Neural progenitor cell (in vitro differentiated cells): Measurements from ENCODE around the gene YBX2. TPM values are rescaled to one million over a fixed set of nuclear protein-coding genes. Genes with fewer than 3 reads are reported as not detected.
A peak's percentile ranks its signal among the peaks of the same experiment; 100 is the strongest.

Experiments used
- DNase-seq: peaks from one replicate; pipeline ENCODE4 v3.0.0-alpha.2; 2016; ENCODE audit warnings: low spot score
- H2AFZ ChIP-seq: fragments of 200-600 bp; sonication (generic); replicated peaks from 2 replicates; pipeline ENCODE4 v1.6.1; 2016; ENCODE audit warnings: antibody characterized with exemption
- H3F3A ChIP-seq: fragments of 200-600 bp; sonication (generic); 2 replicates; pipeline ENCODE4 v1.6.1; 2016; ENCODE audit warnings: antibody characterized with exemption, low read depth
- H3K27ac ChIP-seq: fragments of 200-600 bp; sonication (generic); 2 replicates; pipeline ENCODE4 v1.5.1; 2016; ENCODE audit warnings: mild to moderate bottlenecking
- H3K27me3 ChIP-seq: fragments of 200-600 bp; sonication (generic); 2 replicates; pipeline ENCODE4 v1.6.1; 2016; ENCODE audit warnings: mild to moderate bottlenecking, moderate library complexity
- H3K36me3 ChIP-seq: fragments of 200-600 bp; sonication (generic); 2 replicates; pipeline ENCODE4 v1.5.1; 2016
- H3K4me1 ChIP-seq: fragments of 200-600 bp; sonication (generic); 2 replicates; pipeline ENCODE4 v1.6.1; 2016; ENCODE audit warnings: mixed run types
- H3K4me2 ChIP-seq: fragments of 200-600 bp; sonication (generic); 2 replicates; pipeline ENCODE4 v1.6.1; 2016
- H3K4me3 ChIP-seq: fragments of 200-600 bp; sonication (generic); 2 replicates; pipeline ENCODE4 v1.5.1; 2016
- H3K79me2 ChIP-seq: fragments of 200-600 bp; sonication (generic); 2 replicates; pipeline ENCODE4 v1.6.1; 2016; ENCODE audit warnings: low read depth
- H3K9ac ChIP-seq: fragments of 200-600 bp; sonication (generic); 2 replicates; pipeline ENCODE4 v1.6.1; 2016
- H3K9me3 ChIP-seq: fragments of 200-600 bp; sonication (generic); 2 replicates; pipeline ENCODE4 v1.5.1; 2016; ENCODE audit warnings: low read depth
- H4K20me1 ChIP-seq: fragments of 200-600 bp; sonication (generic); 2 replicates; pipeline ENCODE4 v1.6.1; 2016; ENCODE audit warnings: low read depth
- H3K27ac Mint-ChIP-seq: 3 replicates; pipeline ENCODE4 v1.8.0; 2021; ENCODE audit warnings: mixed read lengths
- H3K27me3 Mint-ChIP-seq: 2 replicates; pipeline ENCODE4 v1.8.0; 2022; ENCODE audit warnings: low read depth, mild to moderate bottlenecking, inconsistent platforms, moderate library complexity, mixed read lengths; ENCODE audit not compliant: insufficient read depth
- H3K36me3 Mint-ChIP-seq: 3 replicates; pipeline ENCODE4 v1.8.0; 2021; ENCODE audit warnings: mixed read lengths
- H3K4me1 Mint-ChIP-seq: 3 replicates; pipeline ENCODE4 v1.8.0; 2021; ENCODE audit warnings: mixed read lengths
- H3K4me3 Mint-ChIP-seq: 3 replicates; pipeline ENCODE4 v1.8.0; 2021; ENCODE audit warnings: mild to moderate bottlenecking, moderate library complexity, mixed read lengths
- H3K9me3 Mint-ChIP-seq: 3 replicates; pipeline ENCODE4 v1.8.0; 2020; ENCODE audit warnings: mixed read lengths
- EZH2 ChIP-seq: fragments of 200-600 bp; sonication (generic); IDR thresholded peaks from 2 replicates; pipeline ENCODE4 v1.6.1; 2017; ENCODE audit warnings: antibody characterized with exemption, mild to moderate bottlenecking, moderate library complexity
- EZH2phosphoT487 ChIP-seq: fragments of 200-600 bp; sonication (generic); IDR thresholded peaks from 2 replicates; pipeline ENCODE4 v1.6.1; 2017; ENCODE audit warnings: antibody characterized with exemption
- total RNA-seq: library from RNA; depleted of rRNA; stranded (reverse); fragments of >200 nt; gene quantifications from 2 replicates; pipeline ENCODE4 v1.2.3, GENCODE V29; 2015; ENCODE audit warnings: low replicate concordance
- TF ChIP-seq, protein P1 (sequence below): fragments of 200-600 bp; sonication (generic); IDR thresholded peaks from 2 replicates; pipeline ENCODE4 v1.5.1; 2017; ENCODE audit warnings: antibody characterized with exemption, mild to moderate bottlenecking

Gene YBX2
- total RNA-seq, 1 donor from 2014 or later, result 2.7 TPM

DNA sequence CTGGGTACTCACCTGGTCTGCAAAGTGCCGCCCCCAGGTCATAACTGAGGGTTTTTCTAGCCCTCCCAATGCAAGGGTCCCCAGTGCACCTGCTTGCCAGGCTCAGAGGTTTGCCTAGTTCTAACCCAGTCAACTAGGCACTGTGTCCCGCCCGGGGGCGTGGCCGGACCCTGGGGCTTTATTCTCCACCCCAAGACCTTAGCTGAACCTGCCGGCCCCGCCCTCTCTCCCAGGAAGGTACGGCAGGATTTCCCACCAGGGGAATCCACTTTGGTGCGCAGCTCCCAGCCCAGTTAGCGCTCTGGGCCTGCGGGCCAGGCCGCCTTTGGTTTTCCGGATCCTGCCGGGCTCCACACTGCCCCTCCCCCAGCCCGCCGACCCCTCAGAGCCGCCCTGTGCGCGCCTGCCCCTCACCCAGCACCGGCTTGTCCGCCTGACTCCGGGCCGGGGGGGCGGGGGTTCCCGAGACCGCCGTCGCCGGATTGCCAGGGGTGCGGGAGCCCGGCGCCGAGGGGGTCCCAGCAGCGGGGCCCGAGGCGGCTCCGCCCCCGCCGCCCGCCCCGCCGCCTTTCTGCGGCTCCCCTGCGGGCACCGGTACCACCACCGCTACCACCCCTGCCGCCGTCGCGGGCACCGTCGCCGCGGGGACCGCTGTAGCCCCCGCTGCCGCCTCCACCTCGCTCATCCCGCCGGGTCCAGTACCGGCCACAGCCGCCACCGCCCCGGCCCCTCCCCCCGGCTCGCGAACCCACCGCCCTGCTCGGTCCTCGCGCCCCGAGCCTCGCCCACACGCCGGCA, 424 bp downstream of the YBX2 start:
- H2AFZ ChIP-seq, result no peak overlapping the region
- H3K79me2 ChIP-seq, result no peaks in the 10 kb centered on the region
- H3K4me3 ChIP-seq, result peak overlapping the region; percentile 45
- H3F3A ChIP-seq, result peaks cover 40% of the 10 kb centered on the region
- H3K36me3 ChIP-seq, result no peaks in the 10 kb centered on the region
- TF ChIP-seq, protein P1, sequence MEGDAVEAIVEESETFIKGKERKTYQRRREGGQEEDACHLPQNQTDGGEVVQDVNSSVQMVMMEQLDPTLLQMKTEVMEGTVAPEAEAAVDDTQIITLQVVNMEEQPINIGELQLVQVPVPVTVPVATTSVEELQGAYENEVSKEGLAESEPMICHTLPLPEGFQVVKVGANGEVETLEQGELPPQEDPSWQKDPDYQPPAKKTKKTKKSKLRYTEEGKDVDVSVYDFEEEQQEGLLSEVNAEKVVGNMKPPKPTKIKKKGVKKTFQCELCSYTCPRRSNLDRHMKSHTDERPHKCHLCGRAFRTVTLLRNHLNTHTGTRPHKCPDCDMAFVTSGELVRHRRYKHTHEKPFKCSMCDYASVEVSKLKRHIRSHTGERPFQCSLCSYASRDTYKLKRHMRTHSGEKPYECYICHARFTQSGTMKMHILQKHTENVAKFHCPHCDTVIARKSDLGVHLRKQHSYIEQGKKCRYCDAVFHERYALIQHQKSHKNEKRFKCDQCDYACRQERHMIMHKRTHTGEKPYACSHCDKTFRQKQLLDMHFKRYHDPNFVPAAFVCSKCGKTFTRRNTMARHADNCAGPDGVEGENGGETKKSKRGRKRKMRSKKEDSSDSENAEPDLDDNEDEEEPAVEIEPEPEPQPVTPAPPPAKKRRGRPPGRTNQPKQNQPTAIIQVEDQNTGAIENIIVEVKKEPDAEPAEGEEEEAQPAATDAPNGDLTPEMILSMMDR, result no peak
- TF ChIP-seq EZH2phosphoT487, result no peak
- no peak for TF ChIP-seq EZH2
- Mint-ChIP-seq H3K36me3 (no peaks in the 10 kb centered on the region), H3K27me3 (peaks cover 28% of the 10 kb centered on the region), H3K4me1 (peaks cover 20% of the 10 kb centered on the region), H3K9me3 (peaks cover 2% of the 10 kb centered on the region), H3K27ac (no peak overlapping the region), H3K4me3 (peak overlapping the region; percentile 80)
- H3K4me2 ChIP-seq, result peak overlapping the region; percentile 77
- H3K27me3 ChIP-seq, result peaks cover 85% of the 10 kb centered on the region
- H3K4me1 ChIP-seq, result peaks cover 7% of the 10 kb centered on the region
- peaks cover 11% of the 10 kb centered on the region for H4K20me1 ChIP-seq
- no peak overlapping the region for H3K9ac ChIP-seq
- DNase-seq, result peak; percentile 77
- no peaks in the 10 kb centered on the region for H3K9me3 ChIP-seq
- H3K27ac ChIP-seq, result no peak overlapping the region

DNA sequence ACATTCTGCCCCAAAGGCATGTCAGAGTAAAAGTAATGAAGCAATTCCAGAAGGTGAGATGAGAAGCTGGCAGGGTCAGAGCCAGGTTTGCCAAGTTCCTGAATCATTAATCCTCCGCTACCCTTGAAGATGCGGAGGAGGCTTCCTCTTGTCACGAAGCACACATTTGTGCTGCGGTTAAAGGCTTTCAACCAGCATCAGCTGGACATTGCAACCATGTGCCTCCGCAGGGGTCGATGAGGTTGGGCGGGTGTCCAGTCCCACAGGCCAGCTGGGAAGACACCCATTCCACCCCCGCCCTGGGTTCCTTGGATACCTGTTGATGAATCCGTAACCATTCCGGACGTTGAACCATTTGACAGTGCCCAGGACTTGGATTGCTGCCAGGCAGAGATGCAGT, 1.3 kb downstream of the YBX2 start:
- peaks cover 7% of the 10 kb centered on the region for H3K4me1 ChIP-seq
- peaks cover 2% of the 10 kb centered on the region for H3K9me3 Mint-ChIP-seq
- peak overlapping the region; percentile 77 for H3K4me2 ChIP-seq
- H3K4me3 Mint-ChIP-seq, result peak overlapping the region; percentile 80
- H4K20me1 ChIP-seq, result peaks cover 11% of the 10 kb centered on the region
- TF ChIP-seq EZH2phosphoT487, result no peak
- TF ChIP-seq, protein P1, result no peak
- TF ChIP-seq EZH2, result no peak
- no peaks in the 10 kb centered on the region for H3K36me3 Mint-ChIP-seq
- H3K36me3 ChIP-seq, result no peaks in the 10 kb centered on the region
- H3F3A ChIP-seq, result peaks cover 40% of the 10 kb centered on the region
- no peaks in the 10 kb centered on the region for H3K9me3 ChIP-seq
- H3K27ac ChIP-seq, result no peak overlapping the region
- H2AFZ ChIP-seq, result no peak overlapping the region
- H3K9ac ChIP-seq, result no peak overlapping the region
- no peak for DNase-seq
- H3K79me2 ChIP-seq, result no peaks in the 10 kb centered on the region
- H3K4me3 ChIP-seq, result no peak overlapping the region
- H3K4me1 Mint-ChIP-seq, result peaks cover 22% of the 10 kb centered on the region
- no peak overlapping the region for H3K27ac Mint-ChIP-seq
- peaks cover 27% of the 10 kb centered on the region for H3K27me3 Mint-ChIP-seq
- H3K27me3 ChIP-seq, result peaks cover 77% of the 10 kb centered on the region

DNA sequence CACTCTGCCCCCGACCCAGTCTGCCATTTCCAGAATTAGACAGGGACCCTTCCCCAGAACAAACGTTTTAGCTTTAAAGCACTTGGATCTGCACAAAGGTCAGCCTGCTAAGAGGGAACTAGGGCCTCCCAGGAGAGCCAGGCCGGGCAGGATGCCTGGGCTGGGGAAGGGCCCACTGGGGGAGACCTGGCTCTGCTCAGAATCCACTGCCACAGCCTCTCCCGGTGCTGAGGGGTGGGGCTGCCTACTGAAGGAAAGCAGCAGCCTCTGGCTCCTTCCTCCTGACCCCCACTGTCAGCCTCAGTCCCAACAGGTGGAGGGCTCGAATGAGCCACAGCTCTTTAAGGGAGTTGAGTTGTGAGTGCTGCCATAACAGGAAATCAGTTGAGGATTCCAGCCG, 1.7 kb downstream of the YBX2 start:
- H4K20me1 ChIP-seq, result peaks cover 11% of the 10 kb centered on the region
- peaks cover 37% of the 10 kb centered on the region for H3F3A ChIP-seq
- no peak overlapping the region for H3K27ac ChIP-seq
- peaks cover 72% of the 10 kb centered on the region for H3K27me3 ChIP-seq
- H3K4me2 ChIP-seq, result no peak overlapping the region
- Mint-ChIP-seq H3K4me1 (peaks cover 22% of the 10 kb centered on the region), H3K36me3 (no peaks in the 10 kb centered on the region), H3K4me3 (peak overlapping the region; percentile 80), H3K27ac (no peak overlapping the region), H3K9me3 (peaks cover 2% of the 10 kb centered on the region), H3K27me3 (peaks cover 25% of the 10 kb centered on the region)
- H3K36me3 ChIP-seq, result no peaks in the 10 kb centered on the region
- no peaks in the 10 kb centered on the region for H3K9me3 ChIP-seq
- H3K4me3 ChIP-seq, result no peak overlapping the region
- no peak overlapping the region for H2AFZ ChIP-seq
- H3K79me2 ChIP-seq, result no peaks in the 10 kb centered on the region
- DNase-seq, result no peak
- H3K9ac ChIP-seq, result no peak overlapping the region
- H3K4me1 ChIP-seq, result peaks cover 7% of the 10 kb centered on the region
- TF ChIP-seq, protein P1, result no peak
- no peak for TF ChIP-seq EZH2
- no peak for TF ChIP-seq EZH2phosphoT487
